Keratinocyte (primary cell): Measurements from ENCODE around the gene SDK1. TPM values are rescaled to one million over a fixed set of nuclear protein-coding genes. Genes with fewer than 3 reads are reported as not detected.

Experiments
- DNase-seq: peaks from one replicate; pipeline ENCODE4 v3.0.0-alpha.2; 2011; ENCODE audit warnings: low read depth, missing footprints, low spot score
- FAIRE-seq: peaks from 2 replicates; lab custom pipeline; 2011; peaks lifted over from hg19 to GRCh38; lab: Jason Lieb, UNC
- H2AFZ ChIP-seq: 2 replicates; pipeline ENCODE4 v1.6.0; 2012; ENCODE audit warnings: low read length, control low read depth, inconsistent platforms; ENCODE audit not compliant: control insufficient read depth
- H3K27ac ChIP-seq: 2 replicates; pipeline ENCODE4 v1.5.1; 2011; ENCODE audit warnings: low read length; ENCODE audit not compliant: control insufficient read depth, insufficient read depth
- H3K27me3 ChIP-seq: 3 replicates; pipeline ENCODE4 v1.6.0; 2011; ENCODE audit warnings: low read length; ENCODE audit not compliant: control insufficient read depth, insufficient read depth; ENCODE audit errors: extremely low read depth
- H3K36me3 ChIP-seq, 2 experiments: 2 replicates in 1 of 2; 3 replicates in 1 of 2; pipeline ENCODE4 v1.5.1; 2011; ENCODE audit warnings: low read length in 2 of 2, mild to moderate bottlenecking in 1 of 2; ENCODE audit not compliant: control insufficient read depth in 2 of 2, insufficient read depth in 2 of 2; ENCODE audit errors: extremely low read depth in 1 of 2
- H3K4me1 ChIP-seq: 3 replicates; pipeline ENCODE4 v1.5.1; 2011; ENCODE audit warnings: low read length; ENCODE audit not compliant: control insufficient read depth, insufficient read depth; ENCODE audit errors: extremely low read depth
- H3K4me2 ChIP-seq: 3 replicates; pipeline ENCODE4 v1.6.0; 2011; ENCODE audit warnings: low read depth, low read length; ENCODE audit not compliant: control insufficient read depth, insufficient read depth; ENCODE audit errors: extremely low read depth
- H3K4me3 ChIP-seq, 3 experiments: fragments of 200-600 bp in 1 of 3; sonication (generic) in 1 of 3; 2 replicates in 2 of 3; 3 replicates in 1 of 3; pipeline ENCODE4 v1.5.1; 2011 to 2016; ENCODE audit warnings: low read length in 3 of 3, mild to moderate bottlenecking in 3 of 3, control low read depth in 2 of 3, inconsistent platforms in 1 of 3, low read depth in 1 of 3, mixed read lengths in 1 of 3, mixed run types in 1 of 3, moderate library complexity in 1 of 3; ENCODE audit not compliant: control insufficient read depth in 2 of 3, insufficient read depth in 2 of 3; ENCODE audit errors: extremely low read depth in 1 of 3
- H3K79me2 ChIP-seq: 2 replicates; pipeline ENCODE4 v1.6.0; 2012; ENCODE audit warnings: low read length; ENCODE audit not compliant: control insufficient read depth, insufficient read depth
- H3K9ac ChIP-seq: 3 replicates; pipeline ENCODE4 v1.6.0; 2011; ENCODE audit warnings: low read length; ENCODE audit not compliant: control insufficient read depth, insufficient read depth; ENCODE audit errors: extremely low read depth
- H3K9me1 ChIP-seq: 3 replicates; pipeline ENCODE4 v1.6.0; 2011; ENCODE audit warnings: low read length; ENCODE audit not compliant: control insufficient read depth, insufficient read depth; ENCODE audit errors: extremely low read depth
- H3K9me3 ChIP-seq: 2 replicates; pipeline ENCODE4 v1.5.1; 2012; ENCODE audit warnings: low read depth, low read length; ENCODE audit not compliant: control insufficient read depth
- H4K20me1 ChIP-seq: 3 replicates; pipeline ENCODE4 v1.6.0; 2011; ENCODE audit warnings: low read length; ENCODE audit not compliant: control insufficient read depth, insufficient read depth; ENCODE audit errors: extremely low read depth
- EZH2 ChIP-seq: IDR thresholded peaks from one replicate; pipeline ENCODE4 v1.6.1; 2012; ENCODE audit warnings: inconsistent platforms, mild to moderate bottlenecking, low read length, moderate library complexity
- dilution Hi-C: fragments of 300-500 bp; cut with MboI; formaldehyde crosslinking; loops from one replicate; pipeline ENCODE4 v1.7.0; 2020; ENCODE audit warnings: low sequenced_read_pairs; ENCODE audit not compliant: extremely low pct_ligation_motif_present
- polyA plus RNA-seq, 5 experiments: library from polyadenylated mRNA; depleted of rRNA in 3 of 5; stranded (reverse) in 3 of 5; stranded (forward) in 1 of 5; unstranded in 1 of 5; fragments of >200 nt; gene quantifications; 1 replicate in 1 of 5; 2 replicates in 3 of 5; 3 replicates in 1 of 5; pipeline versions ENCODE4 v1.2.1 to v1.2.3, GENCODE V29; 2011 to 2012; ENCODE audit warnings: missing spikeins in 2 of 5, low read depth in 1 of 5, low replicate concordance in 1 of 5
- TF ChIP-seq, protein P1 (sequence below), 3 experiments: IDR thresholded peaks in 1 of 3; conservative IDR thresholded peaks in 1 of 3; optimal IDR thresholded peaks in 1 of 3; 2 replicates in 2 of 3; 3 replicates in 1 of 3; pipeline versions ENCODE3 to v1.5.1; 2011; ENCODE audit warnings: low read length in 3 of 3, mild to moderate bottlenecking in 3 of 3, moderate library complexity in 2 of 3, control low read depth in 1 of 3, inconsistent platforms in 1 of 3; ENCODE audit not compliant: insufficient read depth in 2 of 3; ENCODE audit errors: extremely low read depth in 1 of 3

Gene SDK1
- polyA plus RNA-seq, 1 donor (not counting 4 experiments of a cell fraction or from before 2014, with no cell fraction given) = 0.66 TPM

DNA sequence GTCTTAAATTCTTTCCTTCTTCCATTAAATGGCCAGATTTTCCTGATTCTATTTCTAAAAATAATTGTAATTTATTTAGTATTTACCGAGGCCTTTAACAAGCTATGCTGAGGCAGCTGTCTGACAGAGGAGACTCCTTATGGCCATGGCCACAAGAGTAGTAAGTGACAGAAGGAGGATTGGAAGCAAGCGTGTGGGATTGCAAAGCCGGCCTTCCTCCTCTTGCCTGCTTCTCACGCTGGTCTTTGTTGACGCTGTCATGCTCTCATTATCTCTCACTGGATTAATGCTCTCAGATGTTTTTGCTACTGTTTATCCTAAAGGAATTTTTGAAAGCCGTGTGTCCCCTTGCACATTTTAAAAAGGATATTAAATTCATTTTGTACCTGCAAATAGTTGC lies 546.3 kb downstream of the SDK1 start:
- Histone ChIP-seq H3K9ac (no peak overlapping the region), H3K79me2 (no peaks in the 10 kb centered on the region), H3K9me1 (no peaks in the 10 kb centered on the region), H3K4me3 (no peak overlapping the region), H3K27ac (no peak overlapping the region), H4K20me1 (no peaks in the 10 kb centered on the region), H3K36me3 (peaks cover 0 to 2% of the 10 kb centered on the region in 2 experiments), H3K27me3 (no peaks in the 10 kb centered on the region), H3K4me2 (no peak overlapping the region), H3K9me3 (no peaks in the 10 kb centered on the region), H3K4me1 (no peaks in the 10 kb centered on the region), H2AFZ (no peak overlapping the region)
- TF ChIP-seq, protein P1, sequence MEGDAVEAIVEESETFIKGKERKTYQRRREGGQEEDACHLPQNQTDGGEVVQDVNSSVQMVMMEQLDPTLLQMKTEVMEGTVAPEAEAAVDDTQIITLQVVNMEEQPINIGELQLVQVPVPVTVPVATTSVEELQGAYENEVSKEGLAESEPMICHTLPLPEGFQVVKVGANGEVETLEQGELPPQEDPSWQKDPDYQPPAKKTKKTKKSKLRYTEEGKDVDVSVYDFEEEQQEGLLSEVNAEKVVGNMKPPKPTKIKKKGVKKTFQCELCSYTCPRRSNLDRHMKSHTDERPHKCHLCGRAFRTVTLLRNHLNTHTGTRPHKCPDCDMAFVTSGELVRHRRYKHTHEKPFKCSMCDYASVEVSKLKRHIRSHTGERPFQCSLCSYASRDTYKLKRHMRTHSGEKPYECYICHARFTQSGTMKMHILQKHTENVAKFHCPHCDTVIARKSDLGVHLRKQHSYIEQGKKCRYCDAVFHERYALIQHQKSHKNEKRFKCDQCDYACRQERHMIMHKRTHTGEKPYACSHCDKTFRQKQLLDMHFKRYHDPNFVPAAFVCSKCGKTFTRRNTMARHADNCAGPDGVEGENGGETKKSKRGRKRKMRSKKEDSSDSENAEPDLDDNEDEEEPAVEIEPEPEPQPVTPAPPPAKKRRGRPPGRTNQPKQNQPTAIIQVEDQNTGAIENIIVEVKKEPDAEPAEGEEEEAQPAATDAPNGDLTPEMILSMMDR (optimal IDR thresholded peaks at IDR 0.05 in 1 of 3, IDR thresholded peaks at IDR 0.05 in 1 of 3, conservative IDR thresholded peaks at IDR 0.05 in 1 of 3; ENCODE audit: extremely low read depth in 1 of 3, insufficient read depth in 2 of 3, low read length in 3 of 3) = no peak
- TF ChIP-seq EZH2 = no peak
- FAIRE-seq (no peak), DNase-seq (no peak)
- dilution Hi-C loops = no loop called here

DNA sequence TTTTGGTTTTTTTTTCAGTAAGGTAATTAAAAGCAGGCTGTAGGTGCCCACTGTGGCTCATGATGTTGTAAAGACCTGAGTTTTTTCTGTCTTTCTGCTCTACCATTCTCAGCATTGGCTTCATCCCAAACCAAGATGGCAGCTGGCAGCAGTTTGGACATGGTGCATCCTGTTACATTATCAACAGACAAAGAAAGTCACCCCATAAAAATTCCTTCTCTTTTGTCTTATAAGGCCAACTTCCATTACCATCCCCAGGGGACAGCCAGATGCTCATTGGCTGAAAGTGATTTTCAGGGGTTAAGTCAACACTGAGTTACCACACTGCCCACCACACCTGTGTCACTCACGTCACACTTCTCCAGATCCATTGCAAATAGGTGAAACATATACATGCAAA lies 558.4 kb downstream of the SDK1 start:
- Histone ChIP-seq H3K27ac (no peak overlapping the region), H3K79me2 (no peaks in the 10 kb centered on the region), H4K20me1 (no peaks in the 10 kb centered on the region), H3K9ac (no peak overlapping the region), H3K36me3 (no peaks in the 10 kb centered on the region), H3K9me1 (no peaks in the 10 kb centered on the region), H3K27me3 (no peaks in the 10 kb centered on the region), H2AFZ (no peak overlapping the region), H3K4me1 (peaks cover 3% of the 10 kb centered on the region), H3K4me2 (no peak overlapping the region), H3K4me3 (no peak overlapping the region), H3K9me3 (no peaks in the 10 kb centered on the region)
- DNase-seq = no peak
- no peak for TF ChIP-seq EZH2
- TF ChIP-seq, protein P1 (optimal IDR thresholded peaks at IDR 0.05 in 1 of 3, IDR thresholded peaks at IDR 0.05 in 1 of 3, conservative IDR thresholded peaks at IDR 0.05 in 1 of 3; ENCODE audit: extremely low read depth in 1 of 3, insufficient read depth in 2 of 3, low read length in 3 of 3) = no peak
- FAIRE-seq = no peak
- dilution Hi-C loops = no loop called here
